ENCODE measurements around the gene CCND2. TPM values are rescaled to one million over a fixed set of nuclear protein-coding genes. Genes with fewer than 3 reads are reported as not detected.

Gene CCND2
- total RNA-seq (100 to 1,000 TPM; 135 to 170 TPM), polyA plus RNA-seq (10 to 100 TPM; 17.1 to 18.9 TPM)
- long read RNA-seq, donor 1, full-length matches to known transcripts, result 37 of 94 reads
- long read RNA-seq, donor 1, partial matches to known transcripts, result 1 of 94 reads
- long read RNA-seq, donor 1, other reads (novel, unspliced or antisense), result 56 of 94 reads
- long read RNA-seq, donor 2, full-length matches to known transcripts, result 48 of 99 reads
- long read RNA-seq, donor 2, partial matches to known transcripts, result 48 of 99 reads
- long read RNA-seq, donor 2, other reads (novel, unspliced or antisense), result 3 of 99 reads

- intact Hi-C loops (cut with DNase I), result no loop called here
- Histone ChIP-seq H3K4me3 (ENCODE audit: low read length in 2 of 2) (peak within 1 kb of the TSS; percentile 75 to 95), H3K27ac (ENCODE audit: low read depth in 1 of 2, low read length in 2 of 2) (peak within 1 kb of the TSS; percentile 93 to 95), H3K36me3 (ENCODE audit: control insufficient read depth in 1 of 2, insufficient read depth in 2 of 2, low read length in 1 of 2) (peaks cover 0 to 2% of the 10 kb centered on the region in 2 donors), H3K27me3 (ENCODE audit: control insufficient read depth in 1 of 2, insufficient read depth in 2 of 2, low read length in 1 of 2) (no peaks in the 10 kb centered on the region), H3K9me3 (ENCODE audit: control insufficient read depth, low read length) (no peaks in the 10 kb centered on the region), H3K4me1 (ENCODE audit: control insufficient read depth in 1 of 2, insufficient read depth in 2 of 2, low read length in 2 of 2) (peaks cover 0 to 2% of the 10 kb centered on the region in 2 donors)
- WGBS, 2 donors, result 0% methylated on average over 40 to 52 of the region's 52 CpGs
- ATAC-seq (ENCODE audit: low FRiP score) (peak; percentile 84), DNase-seq (peak; percentile 95 to 96)
Observed at GRCh38 chr12:4273652-4274395, at the start of gene CCND2. Gene CCND2 (plus strand): TSS chr12:4273762. CDS start chr12:4274041, 279 bp downstream.

DNA sequence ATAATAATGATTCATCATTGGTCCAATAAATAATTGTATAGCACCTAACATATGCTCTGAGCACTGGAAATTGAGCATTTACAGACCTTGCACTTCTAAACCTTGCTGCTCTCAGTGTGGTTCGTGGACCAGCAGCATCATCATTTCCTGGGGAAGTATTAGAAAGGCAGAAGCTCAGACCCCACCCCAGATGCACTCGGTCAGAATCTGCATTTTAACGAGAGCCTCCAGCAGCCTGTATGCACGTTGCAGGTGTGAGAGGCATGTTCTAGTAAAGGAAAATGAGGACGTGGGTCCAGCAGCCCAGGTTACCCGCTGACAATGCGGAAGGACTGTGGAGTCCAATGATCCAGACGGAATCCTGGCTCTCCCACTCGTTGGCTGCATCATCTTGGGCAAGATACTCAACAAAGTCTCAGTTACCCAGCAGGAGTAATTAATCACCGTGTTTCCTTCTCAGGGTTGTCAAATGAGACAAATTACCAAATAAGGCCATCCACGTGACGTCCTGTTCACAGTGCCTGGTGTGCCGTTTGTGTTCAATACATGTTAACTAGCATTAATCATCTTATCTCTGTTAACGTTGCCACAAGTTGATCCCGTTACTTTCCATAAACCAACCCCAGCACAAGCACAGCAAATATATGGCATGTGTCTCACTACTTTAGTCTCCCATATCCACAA lies 49.2 kb upstream of the CCND2 start:
- H3K4me3 ChIP-seq (ENCODE audit: low read length in 2 of 2), result no peak overlapping the region
- DNase-seq (no peak), ATAC-seq (ENCODE audit: low FRiP score) (no peak)
- H3K4me1 ChIP-seq (ENCODE audit: control insufficient read depth in 1 of 2, insufficient read depth in 2 of 2, low read length in 2 of 2), result no peaks in the 10 kb centered on the region
- H3K27ac ChIP-seq (ENCODE audit: low read depth in 1 of 2, low read length in 2 of 2), result no peak overlapping the region
- intact Hi-C loops (cut with DNase I), result no loop called here
- H3K36me3 ChIP-seq (ENCODE audit: control insufficient read depth in 1 of 2, insufficient read depth in 2 of 2, low read length in 1 of 2), result no peaks in the 10 kb centered on the region
- peaks cover 2% of the 10 kb centered on the region for H3K9me3 ChIP-seq (ENCODE audit: control insufficient read depth, low read length)
- no peaks in the 10 kb centered on the region for H3K27me3 ChIP-seq (ENCODE audit: control insufficient read depth in 1 of 2, insufficient read depth in 2 of 2, low read length in 1 of 2)
- 52 to 63% methylated on average over 15 of the region's 15 CpGs for WGBS, 2 donors

DNA sequence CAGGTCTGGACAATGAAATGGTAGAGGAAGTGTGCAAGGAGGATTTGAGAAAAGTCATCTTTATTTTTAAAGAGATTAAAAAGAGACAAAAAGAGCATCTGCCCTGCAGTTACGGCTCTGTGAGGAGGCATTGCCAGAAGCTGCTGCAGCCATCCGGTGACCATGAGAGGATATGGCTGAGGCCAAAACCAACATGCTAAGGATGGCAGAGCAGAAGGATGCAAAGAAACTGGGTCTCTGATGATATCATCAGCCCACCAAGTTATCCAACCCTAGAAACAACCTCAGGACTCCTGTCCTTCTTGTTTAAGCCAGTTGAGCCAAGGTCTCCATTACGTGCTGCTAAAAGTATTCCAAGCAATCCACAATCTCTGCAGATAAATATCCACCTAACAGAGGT lies 48.0 kb upstream of the CCND2 start:
- intact Hi-C loops (cut with DNase I), result no loop called here
- Histone ChIP-seq H3K36me3 (ENCODE audit: control insufficient read depth in 1 of 2, insufficient read depth in 2 of 2, low read length in 1 of 2) (no peaks in the 10 kb centered on the region), H3K27ac (ENCODE audit: low read depth in 1 of 2, low read length in 2 of 2) (no peak overlapping the region), H3K4me1 (ENCODE audit: control insufficient read depth in 1 of 2, insufficient read depth in 2 of 2, low read length in 2 of 2) (no peaks in the 10 kb centered on the region), H3K4me3 (ENCODE audit: low read length in 2 of 2) (no peak overlapping the region), H3K27me3 (ENCODE audit: control insufficient read depth in 1 of 2, insufficient read depth in 2 of 2, low read length in 1 of 2) (no peaks in the 10 kb centered on the region), H3K9me3 (ENCODE audit: control insufficient read depth, low read length) (peaks cover 2% of the 10 kb centered on the region)
- DNase-seq (no peak), ATAC-seq (ENCODE audit: low FRiP score) (no peak)
- WGBS, 2 donors, result 42 to 43% methylated on average over 3 of the region's 3 CpGs

- intact Hi-C loops (cut with DNase I), result no loop called here
- DNase-seq, result no peak
- Histone ChIP-seq H3K27me3 (ENCODE audit: control insufficient read depth in 1 of 2, insufficient read depth in 2 of 2, low read length in 1 of 2) (no peaks in the 10 kb centered on the region), H3K9me3 (ENCODE audit: control insufficient read depth, low read length) (peaks cover 2% of the 10 kb centered on the region), H3K27ac (ENCODE audit: low read depth in 1 of 2, low read length in 2 of 2) (no peak overlapping the region), H3K4me1 (ENCODE audit: control insufficient read depth in 1 of 2, insufficient read depth in 2 of 2, low read length in 2 of 2) (no peaks in the 10 kb centered on the region), H3K36me3 (ENCODE audit: control insufficient read depth in 1 of 2, insufficient read depth in 2 of 2, low read length in 1 of 2) (no peaks in the 10 kb centered on the region), H3K4me3 (ENCODE audit: low read length in 2 of 2) (no peak overlapping the region)
- WGBS, 2 donors, result 64 to 70% methylated on average over 5 of the region's 5 CpGs
- no peak for ATAC-seq (ENCODE audit: low FRiP score)
Observed at GRCh38 chr12:4227046-4227445, 46.5 kb upstream of the CCND2 start.

GRCh38 chr12:4228122-4228580 lies 45.4 kb upstream of the CCND2 start:
- 72% methylated on average over 18 of the region's 18 CpGs for WGBS, 2 donors
- H3K4me3 ChIP-seq (ENCODE audit: low read length in 2 of 2), result no peak overlapping the region
- no peaks in the 10 kb centered on the region for H3K27me3 ChIP-seq (ENCODE audit: control insufficient read depth in 1 of 2, insufficient read depth in 2 of 2, low read length in 1 of 2)
- H3K4me1 ChIP-seq (ENCODE audit: control insufficient read depth in 1 of 2, insufficient read depth in 2 of 2, low read length in 2 of 2), result no peaks in the 10 kb centered on the region
- peaks cover 2% of the 10 kb centered on the region for H3K9me3 ChIP-seq (ENCODE audit: control insufficient read depth, low read length)
- H3K36me3 ChIP-seq (ENCODE audit: control insufficient read depth in 1 of 2, insufficient read depth in 2 of 2, low read length in 1 of 2), result no peaks in the 10 kb centered on the region
- DNase-seq (no peak), ATAC-seq (ENCODE audit: low FRiP score) (no peak)
- no peak overlapping the region for H3K27ac ChIP-seq (ENCODE audit: low read depth in 1 of 2, low read length in 2 of 2)
- intact Hi-C loops (cut with DNase I), result no loop called here

GRCh38 chr12:4230526-4230925 lies 43.0 kb upstream of the CCND2 start:
- H3K4me1 ChIP-seq (ENCODE audit: control insufficient read depth in 1 of 2, insufficient read depth in 2 of 2, low read length in 2 of 2), result no peaks in the 10 kb centered on the region
- no peak overlapping the region for H3K4me3 ChIP-seq (ENCODE audit: low read length in 2 of 2)
- no peaks in the 10 kb centered on the region for H3K36me3 ChIP-seq (ENCODE audit: control insufficient read depth in 1 of 2, insufficient read depth in 2 of 2, low read length in 1 of 2)
- no peaks in the 10 kb centered on the region for H3K9me3 ChIP-seq (ENCODE audit: control insufficient read depth, low read length)
- DNase-seq, result no peak
- no peaks in the 10 kb centered on the region for H3K27me3 ChIP-seq (ENCODE audit: control insufficient read depth in 1 of 2, insufficient read depth in 2 of 2, low read length in 1 of 2)
- H3K27ac ChIP-seq (ENCODE audit: low read depth in 1 of 2, low read length in 2 of 2), result no peak overlapping the region
- ATAC-seq (ENCODE audit: low FRiP score), result no peak
- WGBS, 2 donors, result 71 to 84% methylated on average over 6 of the region's 6 CpGs
- intact Hi-C loops (cut with DNase I), result no loop called here

- H3K9me3 ChIP-seq (ENCODE audit: control insufficient read depth, low read length), result peaks cover 3% of the 10 kb centered on the region
- H3K27me3 ChIP-seq (ENCODE audit: control insufficient read depth in 1 of 2, insufficient read depth in 2 of 2, low read length in 1 of 2), result peaks cover 0 to 4% of the 10 kb centered on the region in 2 donors
- no peak overlapping the region for H3K4me3 ChIP-seq (ENCODE audit: low read length in 2 of 2)
- WGBS, 2 donors, result 81 to 83% methylated on average over 2 of the region's 2 CpGs
- DNase-seq (no peak), ATAC-seq (ENCODE audit: low FRiP score) (no peak)
- H3K27ac ChIP-seq (ENCODE audit: low read depth in 1 of 2, low read length in 2 of 2), result no peak overlapping the region
- intact Hi-C loops (cut with DNase I), result no loop called here
- H3K4me1 ChIP-seq (ENCODE audit: control insufficient read depth in 1 of 2, insufficient read depth in 2 of 2, low read length in 2 of 2), result no peaks in the 10 kb centered on the region
- no peaks in the 10 kb centered on the region for H3K36me3 ChIP-seq (ENCODE audit: control insufficient read depth in 1 of 2, insufficient read depth in 2 of 2, low read length in 1 of 2)
Observed at GRCh38 chr12:4238577-4238976, 35.0 kb upstream of the CCND2 start.

- H3K4me3 ChIP-seq (ENCODE audit: low read length in 2 of 2), result no peak overlapping the region
- ATAC-seq (ENCODE audit: low FRiP score) (no peak), DNase-seq (no peak)
- H3K36me3 ChIP-seq (ENCODE audit: control insufficient read depth in 1 of 2, insufficient read depth in 2 of 2, low read length in 1 of 2), result no peaks in the 10 kb centered on the region
- intact Hi-C loops (cut with DNase I), result no loop called here
- 92 to 95% methylated on average over 4 of the region's 4 CpGs for WGBS, 2 donors
- peaks cover 0 to 4% of the 10 kb centered on the region in 2 donors for H3K27me3 ChIP-seq (ENCODE audit: control insufficient read depth in 1 of 2, insufficient read depth in 2 of 2, low read length in 1 of 2)
- peaks cover 3% of the 10 kb centered on the region for H3K9me3 ChIP-seq (ENCODE audit: control insufficient read depth, low read length)
- H3K4me1 ChIP-seq (ENCODE audit: control insufficient read depth in 1 of 2, insufficient read depth in 2 of 2, low read length in 2 of 2), result no peaks in the 10 kb centered on the region
- no peak overlapping the region for H3K27ac ChIP-seq (ENCODE audit: low read depth in 1 of 2, low read length in 2 of 2)
Observed at GRCh38 chr12:4239746-4240145, 33.8 kb upstream of the CCND2 start.
